ENCODE data around the gene PHYHD1.
"Not testable (repeated sequence)": the region's sequence is repeated elsewhere in the genome, so short reads cannot be mapped to it uniquely, and the experiment has no call there.

The PHYHD1 gene

DNA sequence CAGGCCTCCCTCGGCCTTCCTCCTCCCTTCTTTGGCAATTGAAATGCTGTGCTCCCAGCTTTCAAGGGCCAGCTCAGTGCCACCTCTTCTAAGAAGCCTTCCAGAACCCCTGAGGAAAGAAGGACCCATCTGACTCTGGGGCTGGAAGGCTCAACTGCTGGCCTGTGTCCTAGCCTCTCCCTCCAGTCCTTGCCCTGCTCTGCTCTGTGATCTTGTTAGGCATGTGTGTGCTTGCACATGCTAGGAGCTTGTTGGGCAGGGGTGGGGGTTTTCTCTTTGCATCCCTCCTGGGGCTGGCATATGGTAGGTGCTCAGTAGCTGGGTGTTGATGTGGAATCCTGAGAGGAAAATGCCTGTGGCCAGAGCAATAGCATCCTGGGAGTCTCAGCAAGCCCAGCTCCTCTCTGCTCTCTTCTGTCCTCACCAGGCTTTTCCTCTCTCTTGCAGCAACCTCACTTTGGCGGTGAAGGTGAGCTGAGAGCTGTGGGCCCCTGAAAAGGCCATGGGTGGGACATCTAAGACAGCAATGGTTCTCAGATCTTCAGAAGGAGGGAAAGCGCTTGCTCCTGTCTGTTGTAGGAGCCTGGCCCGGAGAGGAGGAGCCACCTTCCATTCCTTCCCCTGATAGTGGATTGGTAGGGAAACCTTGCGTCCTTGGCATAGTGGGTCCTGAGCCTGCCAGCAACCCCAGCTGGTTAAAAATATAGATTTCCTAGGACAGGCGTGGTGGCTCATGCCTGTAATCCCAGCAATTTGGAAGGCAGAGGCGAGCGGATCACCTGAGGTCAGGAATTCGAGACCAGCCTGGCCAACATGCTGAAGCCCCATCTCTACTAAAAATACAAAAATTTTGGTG is 16.8 kb downstream of the PHYHD1 start:
- H3K4me3 ChIP-seq (ENCODE audit: low read depth, low read length), result no peak overlapping the region
- DNase-seq (ENCODE audit: low read depth), result no peak
- TF ChIP-seq CTCF (IDR thresholded peaks at IDR 0.05; ENCODE audit: low read depth, low read length) (no peak), MYC (IDR thresholded peaks at IDR 0.05; ENCODE audit: low read depth, low read length) (no peak), POLR2A (IDR thresholded peaks at IDR 0.05; ENCODE audit: extremely low read depth, insufficient read length) (no peak)
- TF ChIP-seq, protein P1, sequence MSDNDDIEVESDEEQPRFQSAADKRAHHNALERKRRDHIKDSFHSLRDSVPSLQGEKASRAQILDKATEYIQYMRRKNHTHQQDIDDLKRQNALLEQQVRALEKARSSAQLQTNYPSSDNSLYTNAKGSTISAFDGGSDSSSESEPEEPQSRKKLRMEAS (IDR thresholded peaks at IDR 0.05; ENCODE audit: low read depth, low read length), result no peak

- DNase-seq (ENCODE audit: low read depth), result no peak
- H3K4me3 ChIP-seq (ENCODE audit: low read depth, low read length), result no peak overlapping the region
- TF ChIP-seq CTCF (IDR thresholded peaks at IDR 0.05; ENCODE audit: low read depth, low read length) (no peak), MYC (IDR thresholded peaks at IDR 0.05; ENCODE audit: low read depth, low read length) (no peak), POLR2A (IDR thresholded peaks at IDR 0.05; ENCODE audit: extremely low read depth, insufficient read length) (no peak)
- TF ChIP-seq, protein P1 (IDR thresholded peaks at IDR 0.05; ENCODE audit: low read depth, low read length), result no peak
These were observed 19.6 kb downstream of the PHYHD1 start for GRCh38 chr9:128940271-128940921.

DNA sequence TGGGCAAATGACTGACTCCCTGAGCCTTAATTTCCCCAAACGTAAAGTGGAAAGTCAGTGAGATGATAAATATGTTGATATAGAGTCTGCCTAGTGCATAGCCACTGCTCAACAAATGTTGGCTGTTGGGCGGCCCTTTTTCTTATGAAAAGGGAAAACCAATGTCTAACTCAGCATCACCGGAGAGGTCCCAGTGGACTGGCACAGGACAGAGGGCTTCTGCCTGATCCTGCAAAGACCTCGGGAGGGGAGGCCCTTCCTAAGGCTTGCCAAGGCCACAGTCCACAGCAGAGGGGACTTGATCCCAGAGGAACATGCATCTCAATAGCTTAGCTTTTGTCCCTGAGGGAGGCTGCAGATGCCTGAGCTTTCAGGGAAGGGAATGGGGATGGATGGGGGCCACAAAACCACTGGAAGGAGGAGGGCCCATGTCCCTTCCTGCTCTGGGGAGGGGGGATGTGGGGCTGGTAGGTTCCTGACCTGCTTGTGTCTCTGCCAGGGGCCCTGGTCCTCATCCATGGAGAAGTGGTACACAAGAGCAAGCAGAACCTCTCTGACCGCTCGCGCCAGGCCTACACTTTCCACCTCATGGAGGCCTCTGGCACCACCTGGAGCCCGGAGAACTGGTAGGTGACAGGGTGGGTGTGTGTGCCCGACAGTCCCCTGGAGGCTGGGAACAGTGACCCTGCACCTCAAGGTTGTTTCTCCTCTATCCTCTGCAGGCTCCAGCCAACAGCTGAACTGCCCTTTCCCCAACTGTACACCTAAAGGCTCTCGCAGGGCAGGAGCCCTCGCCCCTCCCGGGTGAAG is 20.4 kb downstream of the PHYHD1 start:
- DNase-seq (ENCODE audit: low read depth), result no peak
- TF ChIP-seq POLR2A (IDR thresholded peaks at IDR 0.05; ENCODE audit: extremely low read depth, insufficient read length) (no peak), MYC (IDR thresholded peaks at IDR 0.05; ENCODE audit: low read depth, low read length) (no peak), CTCF (IDR thresholded peaks at IDR 0.05; ENCODE audit: low read depth, low read length) (no peak)
- TF ChIP-seq, protein P1 (IDR thresholded peaks at IDR 0.05; ENCODE audit: low read depth, low read length), result no peak
- H3K4me3 ChIP-seq (ENCODE audit: low read depth, low read length), result no peak overlapping the region

- H3K4me3 ChIP-seq (ENCODE audit: low read depth, low read length), result no peak overlapping the region
- DNase-seq (ENCODE audit: low read depth), result no peak
- TF ChIP-seq MYC (IDR thresholded peaks at IDR 0.05; ENCODE audit: low read depth, low read length) (no peak), POLR2A (IDR thresholded peaks at IDR 0.05; ENCODE audit: extremely low read depth, insufficient read length) (no peak), CTCF (IDR thresholded peaks at IDR 0.05; ENCODE audit: low read depth, low read length) (no peak)
- TF ChIP-seq, protein P1 (IDR thresholded peaks at IDR 0.05; ENCODE audit: low read depth, low read length), result no peak
These were observed 23.2 kb downstream of the PHYHD1 start for GRCh38 chr9:128943832-128944620.

DNA sequence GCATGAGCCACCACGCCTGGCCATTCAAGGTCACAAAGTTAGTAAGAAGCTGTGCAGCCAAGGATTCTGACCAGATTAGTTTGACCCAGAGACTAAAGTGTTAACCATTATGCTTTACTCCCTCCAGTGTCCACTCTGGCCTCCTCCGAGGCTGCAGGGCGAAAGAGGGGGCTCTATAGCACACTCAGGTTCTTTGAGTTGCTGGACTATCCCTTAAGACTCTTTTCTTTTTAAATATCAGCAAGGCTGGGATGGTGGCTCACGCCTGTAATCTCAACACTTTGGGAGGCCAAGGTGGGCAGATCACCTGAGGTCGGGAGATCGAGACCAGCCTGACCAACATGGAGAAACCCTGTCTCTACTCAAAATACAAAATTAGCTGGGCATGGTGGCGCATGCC is 24.2 kb downstream of the PHYHD1 start:
- DNase-seq (ENCODE audit: low read depth); H3K4me3 ChIP-seq (ENCODE audit: low read depth, low read length): not testable (repeated sequence)

Measured in NB4 (cell line).